Thyroid gland (tissue), 4 donors: ENCODE measurements around the gene MAGEA6.

Experiments used
- POLR2A ChIP-seq, 2 donors: fragments of 450-650 bp; IDR thresholded peaks; one replicate each; pipeline ENCODE4 v1.6.1; 2017; ENCODE audit warnings: antibody characterized with exemption in 2 of 2, mild to moderate bottlenecking in 2 of 2, moderate library complexity in 1 of 2
- TF ChIP-seq, protein P1 (sequence below), 6 experiments: fragments of 200-600 bp in 3 of 6; fragments of 450-650 bp in 3 of 6; sonication (generic) in 3 of 6; IDR thresholded peaks; one replicate each; pipeline ENCODE4 v1.5.1; 2016 to 2019; ENCODE audit warnings: antibody characterized with exemption in 6 of 6, mild to moderate bottlenecking in 2 of 6, inconsistent platforms in 1 of 6, moderate library complexity in 1 of 6

DNA sequence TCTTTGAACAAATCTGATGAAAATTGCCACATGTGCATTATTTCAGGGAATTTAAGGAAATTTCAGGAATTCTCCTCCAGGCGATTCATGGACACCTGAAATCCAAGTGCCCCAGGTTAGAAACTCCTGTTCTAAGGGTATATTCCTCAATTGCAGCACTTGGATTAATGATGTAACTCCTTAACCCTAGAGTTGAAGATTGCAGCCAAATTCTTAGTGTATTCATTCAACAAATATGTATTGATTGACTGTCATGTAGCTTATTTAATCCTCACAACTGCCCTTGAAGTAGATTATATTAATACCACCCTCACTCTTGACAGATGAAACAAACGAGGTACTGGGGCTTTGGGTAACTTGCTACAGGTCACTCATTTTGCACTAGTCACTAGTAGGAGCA is 49.8 kb upstream of the MAGEA6 start:
- TF ChIP-seq POLR2A (IDR thresholded peaks at IDR 0.05), result no peak
- TF ChIP-seq, protein P1, sequence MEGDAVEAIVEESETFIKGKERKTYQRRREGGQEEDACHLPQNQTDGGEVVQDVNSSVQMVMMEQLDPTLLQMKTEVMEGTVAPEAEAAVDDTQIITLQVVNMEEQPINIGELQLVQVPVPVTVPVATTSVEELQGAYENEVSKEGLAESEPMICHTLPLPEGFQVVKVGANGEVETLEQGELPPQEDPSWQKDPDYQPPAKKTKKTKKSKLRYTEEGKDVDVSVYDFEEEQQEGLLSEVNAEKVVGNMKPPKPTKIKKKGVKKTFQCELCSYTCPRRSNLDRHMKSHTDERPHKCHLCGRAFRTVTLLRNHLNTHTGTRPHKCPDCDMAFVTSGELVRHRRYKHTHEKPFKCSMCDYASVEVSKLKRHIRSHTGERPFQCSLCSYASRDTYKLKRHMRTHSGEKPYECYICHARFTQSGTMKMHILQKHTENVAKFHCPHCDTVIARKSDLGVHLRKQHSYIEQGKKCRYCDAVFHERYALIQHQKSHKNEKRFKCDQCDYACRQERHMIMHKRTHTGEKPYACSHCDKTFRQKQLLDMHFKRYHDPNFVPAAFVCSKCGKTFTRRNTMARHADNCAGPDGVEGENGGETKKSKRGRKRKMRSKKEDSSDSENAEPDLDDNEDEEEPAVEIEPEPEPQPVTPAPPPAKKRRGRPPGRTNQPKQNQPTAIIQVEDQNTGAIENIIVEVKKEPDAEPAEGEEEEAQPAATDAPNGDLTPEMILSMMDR (IDR thresholded peaks at IDR 0.05), result no peak
